NCI-H748 (cell line): Measurements from ENCODE around the gene MMP13.
"Not testable (repeated sequence)": the region's sequence is repeated elsewhere in the genome, so short reads cannot be mapped to it uniquely, and the experiment has no call there.

Source experiments
- DNase-seq: peaks from one replicate; lab custom pipeline; 2025; ENCODE audit not compliant: unreplicated experiment; lab: John Stamatoyannopoulos, UW

The MMP13 gene

DNA sequence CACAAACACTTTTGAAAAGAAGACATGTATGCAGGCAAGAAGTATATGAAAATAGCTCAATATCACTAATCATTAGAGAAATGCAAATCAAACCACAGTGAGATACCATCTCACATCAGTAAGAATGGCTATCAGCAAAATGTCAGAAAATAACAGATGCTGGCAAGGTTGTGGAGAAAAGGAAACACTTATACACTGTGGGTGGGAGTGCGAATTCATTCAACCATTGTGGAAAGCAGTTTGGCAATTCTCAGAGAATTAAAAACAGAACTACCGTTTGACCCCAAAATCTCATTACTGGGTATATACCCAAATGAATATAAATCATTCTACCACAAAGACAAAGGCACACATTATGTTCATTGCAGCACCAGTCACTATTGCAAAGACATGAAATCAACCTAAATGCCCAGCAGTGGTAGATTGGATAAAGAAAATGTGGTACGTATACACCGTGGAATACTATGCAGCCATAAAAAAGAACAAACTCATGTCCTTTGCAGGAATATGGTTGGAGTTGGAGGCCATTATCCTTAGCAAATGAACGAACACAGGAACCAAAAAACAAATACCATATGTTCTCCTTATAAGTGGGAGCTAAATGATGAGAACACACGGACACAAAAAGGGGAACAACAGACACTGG is 18.5 kb downstream of the MMP13 start:
- DNase-seq = no peak

DNA sequence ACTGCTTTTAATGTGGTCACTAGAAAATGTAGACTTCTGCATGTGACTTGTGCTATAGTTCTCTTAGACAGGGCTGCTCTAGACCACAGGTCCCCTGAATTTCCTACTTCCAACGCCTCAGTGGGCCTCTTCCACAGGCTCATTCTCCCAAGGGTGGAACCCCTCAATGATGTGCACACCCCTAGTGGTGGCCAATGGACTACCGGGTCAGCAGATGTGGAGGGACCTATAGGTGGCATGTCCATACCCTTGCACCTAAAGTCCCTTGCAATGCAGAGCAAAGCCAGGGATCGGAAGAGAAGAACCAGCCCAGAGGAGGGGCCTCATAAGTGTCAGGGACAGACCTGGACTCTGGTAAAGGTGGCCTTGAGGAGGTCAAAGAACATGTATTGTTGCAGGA is 20.0 kb downstream of the MMP13 start:
- DNase-seq = no peak

DNA sequence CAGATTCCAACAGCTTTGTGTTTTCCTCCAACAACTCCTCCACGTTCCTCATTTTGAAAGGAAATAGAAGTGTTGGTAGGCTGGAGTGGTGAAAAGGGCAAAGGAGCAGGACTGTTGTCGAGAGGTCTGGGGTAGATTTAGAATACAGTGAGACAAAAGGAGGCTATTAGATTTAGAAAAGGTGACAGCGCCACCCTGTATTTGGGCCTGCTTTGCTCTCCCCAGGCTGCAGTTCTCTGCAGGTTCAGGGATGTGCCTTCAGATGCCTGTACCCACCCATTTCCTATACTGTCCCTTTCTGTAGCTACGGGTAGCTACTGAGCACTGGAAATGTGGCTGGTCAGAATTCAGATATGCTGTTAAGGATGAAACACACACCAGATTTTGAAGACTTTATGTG is 20.8 kb downstream of the MMP13 start:
- DNase-seq = no peak

DNA sequence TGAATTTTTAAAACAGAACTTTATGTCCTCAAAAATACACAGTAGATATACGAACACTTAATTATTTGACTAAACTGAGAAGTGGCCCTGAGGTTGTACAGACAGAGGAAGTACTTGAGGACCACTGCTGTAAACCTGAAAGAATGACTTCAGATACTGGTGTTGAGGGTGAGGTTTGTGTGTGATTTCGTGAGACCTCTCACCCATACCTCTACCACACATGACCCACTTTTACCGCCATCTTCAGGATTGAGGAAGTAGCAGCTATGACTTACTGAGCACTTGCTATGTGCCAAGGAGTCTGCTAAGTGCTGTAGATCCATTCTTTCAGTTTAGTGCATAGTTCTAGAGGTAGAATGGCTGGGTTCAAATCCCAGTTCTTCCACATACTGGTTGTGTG is 21.9 kb downstream of the MMP13 start:
- DNase-seq = no peak

DNA sequence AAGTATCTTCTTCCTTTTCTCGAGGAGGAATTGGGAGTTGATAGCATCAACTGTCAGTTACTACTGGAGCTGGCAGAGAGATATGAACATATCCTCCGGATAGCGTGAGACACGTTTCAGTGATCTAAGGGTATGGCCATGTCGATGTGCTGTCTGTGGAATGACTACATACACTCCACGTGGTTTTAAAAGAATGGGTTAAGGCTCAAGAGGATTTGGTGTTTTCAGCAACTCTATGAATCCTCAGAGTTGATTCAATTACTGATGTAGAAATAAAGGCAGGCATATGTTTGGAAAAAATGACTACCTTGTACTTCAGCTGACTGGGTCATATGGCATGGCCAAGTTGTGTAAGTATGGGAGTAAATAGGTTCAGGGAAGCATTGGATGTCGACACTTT is 22.9 kb downstream of the MMP13 start:
- no peak for DNase-seq

DNA sequence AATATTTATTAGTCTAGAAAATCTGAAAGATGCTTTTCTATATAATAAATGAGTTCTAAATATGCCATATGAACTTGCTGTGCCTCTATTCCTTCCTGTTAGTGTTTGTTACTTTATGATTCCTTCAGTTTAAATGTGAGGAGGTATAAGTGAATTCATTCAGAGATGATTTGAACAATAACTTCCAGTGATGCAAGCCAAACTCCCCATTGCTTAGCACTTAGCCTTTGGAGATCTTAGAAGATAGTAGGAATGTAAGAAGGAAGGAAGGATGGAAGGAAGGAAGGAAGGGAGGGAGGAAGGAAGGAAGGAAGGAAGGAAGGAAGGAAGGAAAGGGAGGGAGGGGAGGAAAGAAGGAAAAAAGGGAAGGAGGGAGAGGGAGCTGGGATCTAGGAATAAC is 25.1 kb downstream of the MMP13 start:
- DNase-seq = no peak

DNA sequence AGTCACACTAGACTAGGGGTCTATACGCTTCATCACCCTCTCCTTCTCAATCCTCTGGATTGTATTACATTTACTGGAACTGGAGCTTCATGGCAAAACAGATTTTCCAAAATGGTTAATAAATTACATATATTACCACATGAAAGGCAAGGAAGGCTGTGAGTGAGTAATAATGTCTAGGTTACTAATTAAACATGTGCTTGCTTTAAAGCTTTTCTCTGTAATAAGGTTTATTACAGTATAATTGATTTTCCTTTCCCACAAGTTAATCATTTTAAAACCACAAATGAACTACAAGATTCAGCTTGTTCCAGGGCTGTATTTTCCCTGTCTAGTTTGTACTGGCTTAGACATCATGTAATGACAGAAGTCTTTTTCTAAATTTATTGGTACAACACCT is 25.6 kb downstream of the MMP13 start:
- no peak for DNase-seq

DNA sequence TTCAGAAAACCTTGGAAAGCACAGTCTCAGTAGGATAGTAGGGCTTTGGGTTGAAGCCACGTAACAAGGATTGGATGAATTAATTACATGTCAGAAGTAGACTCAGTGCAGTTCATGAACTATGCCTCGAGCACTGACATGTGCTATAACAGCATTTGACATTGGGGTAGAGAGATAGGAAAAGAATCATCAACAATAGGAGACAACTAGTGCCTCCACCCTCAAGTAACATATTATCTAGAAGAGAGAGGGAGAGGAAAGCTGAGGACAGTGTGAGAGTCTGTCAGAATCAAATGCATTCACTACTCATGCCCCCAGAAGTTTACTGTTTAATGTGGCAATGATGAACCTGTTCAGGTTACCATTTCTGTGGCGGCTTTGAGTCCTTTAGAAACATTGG is 26.4 kb downstream of the MMP13 start:
- no peak for DNase-seq

DNA sequence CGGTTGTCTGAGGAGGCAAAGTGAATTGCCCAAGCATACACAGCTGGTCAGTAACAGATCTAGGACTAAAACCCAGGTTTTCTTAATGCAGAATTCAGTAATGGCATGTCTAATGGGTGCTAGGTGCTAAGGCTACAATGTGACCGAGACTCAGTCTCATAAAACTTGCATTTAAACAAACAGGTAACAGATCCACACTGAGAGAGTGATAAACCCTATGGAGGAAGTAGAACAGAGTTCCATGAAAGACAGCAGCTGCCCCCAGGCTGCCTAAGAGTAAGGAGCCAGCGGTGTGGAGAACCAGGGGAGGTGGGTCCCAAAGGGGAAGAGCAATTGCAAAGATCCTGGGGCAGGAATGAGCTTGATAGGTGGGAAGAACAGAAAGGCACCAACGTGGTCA is 27.3 kb downstream of the MMP13 start:
- DNase-seq = no peak

DNA sequence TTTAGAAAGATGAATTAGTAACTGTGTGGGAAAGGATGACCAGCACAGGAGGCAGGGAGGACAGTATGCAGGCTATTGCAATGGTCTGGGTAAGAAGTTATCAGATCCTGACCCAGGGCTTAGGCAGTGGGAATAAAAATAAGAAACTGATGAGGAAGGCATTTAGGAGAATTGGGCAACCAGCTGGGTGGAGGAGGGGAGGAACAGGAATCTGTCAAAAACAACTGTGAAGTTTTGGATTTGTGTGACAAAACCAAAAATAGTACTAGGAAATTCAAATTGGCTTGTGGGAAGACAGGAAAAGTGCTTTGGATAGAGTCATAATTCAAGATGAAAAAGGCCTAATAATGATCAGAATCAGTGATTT is 27.9 kb downstream of the MMP13 start:
- DNase-seq = no peak

DNA sequence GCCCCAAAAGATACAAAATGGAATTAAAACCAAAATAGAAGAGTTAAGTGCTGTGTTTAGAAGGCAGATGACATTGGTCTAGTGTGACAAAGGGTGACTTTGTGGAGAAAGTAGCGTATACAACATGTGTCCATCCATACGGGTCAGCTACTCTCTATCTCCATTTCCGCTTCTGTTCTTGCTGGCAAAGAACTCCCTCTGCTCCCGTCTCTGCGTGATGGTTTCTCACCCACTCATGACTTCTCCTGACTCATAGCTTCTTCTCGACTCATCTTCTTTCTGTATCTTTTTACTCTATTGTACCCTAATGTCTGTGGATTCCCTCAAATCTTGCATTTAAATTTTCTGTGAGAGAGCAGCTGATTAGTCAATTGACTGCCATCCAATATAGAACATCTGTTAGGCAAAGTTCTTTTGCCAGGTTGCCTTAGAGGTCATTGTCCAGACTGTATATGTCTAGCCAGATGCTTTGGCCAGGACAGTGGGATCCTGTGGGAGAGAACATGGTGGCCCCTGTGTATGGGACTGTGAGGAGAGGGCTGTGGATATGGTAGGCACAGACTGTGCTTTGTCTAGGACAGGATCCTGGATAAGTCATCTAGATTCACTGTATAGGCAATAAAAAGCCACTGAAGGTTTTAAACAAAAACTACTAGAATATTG is 28.4 kb downstream of the MMP13 start:
- DNase-seq = no peak

DNA sequence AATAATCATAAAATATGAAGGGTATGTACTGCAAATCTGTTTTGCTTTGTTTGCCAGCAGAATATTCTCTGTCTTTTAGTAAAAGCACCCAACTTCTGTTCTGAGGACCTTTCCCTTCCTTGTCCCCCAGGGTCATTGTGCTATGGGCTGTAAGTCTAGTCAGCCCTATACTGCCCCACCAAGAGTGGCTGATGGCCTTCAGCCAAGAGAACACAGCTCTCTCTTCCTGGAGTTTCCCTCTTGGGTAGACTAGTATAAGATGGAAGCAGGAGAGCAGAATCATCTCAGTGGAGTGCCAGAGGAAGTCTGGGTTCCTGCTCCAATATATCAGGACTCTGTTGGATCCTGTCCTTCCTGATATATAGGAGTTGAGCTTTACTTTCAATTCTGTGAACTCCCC is 29.0 kb downstream of the MMP13 start:
- DNase-seq = no peak

DNA sequence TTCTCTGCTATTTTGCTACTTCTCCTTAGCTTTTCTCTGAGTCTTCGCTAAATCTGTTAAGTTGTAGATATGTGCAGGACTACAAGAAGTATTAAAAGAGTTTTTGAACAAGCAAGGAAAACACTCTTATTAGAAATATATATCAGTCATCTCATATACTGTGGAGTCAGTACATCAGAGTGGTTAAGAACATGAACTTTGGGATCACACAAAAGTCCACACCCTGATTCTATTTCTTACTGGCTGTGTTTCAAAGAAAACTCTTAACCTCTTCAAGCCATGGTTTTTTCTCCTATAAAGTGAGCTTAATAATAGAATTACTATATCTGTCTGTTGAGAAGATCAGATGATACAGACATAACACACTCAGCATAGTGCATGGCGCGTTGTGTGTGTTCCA is 29.5 kb downstream of the MMP13 start:
- DNase-seq = no peak

DNA sequence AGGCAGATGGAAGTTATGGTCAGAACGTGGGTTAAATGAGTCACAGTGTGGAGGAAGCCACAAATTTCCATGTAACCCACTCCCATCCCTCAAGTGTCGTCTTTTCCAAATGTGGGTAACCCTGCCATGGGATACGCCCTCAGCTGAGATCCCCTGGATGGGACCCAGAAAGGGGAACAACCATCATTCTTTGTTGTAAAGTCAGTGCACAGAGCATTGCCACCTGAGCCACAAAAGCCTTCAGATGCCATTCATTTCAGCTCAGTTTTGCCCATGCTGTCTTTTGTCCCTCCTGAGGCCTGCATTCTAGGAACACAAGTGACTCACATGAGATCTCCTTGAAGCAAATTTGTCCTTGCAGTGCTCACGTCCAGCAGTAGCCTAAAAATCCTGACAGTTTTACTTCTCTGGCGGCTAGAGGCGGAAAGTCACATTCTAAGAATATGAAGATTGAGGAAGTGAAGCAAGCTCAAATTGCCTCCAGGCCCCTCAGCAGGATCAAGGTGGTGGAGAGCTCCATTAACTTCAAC is 30.6 kb downstream of the MMP13 start:
- no peak for DNase-seq

DNA sequence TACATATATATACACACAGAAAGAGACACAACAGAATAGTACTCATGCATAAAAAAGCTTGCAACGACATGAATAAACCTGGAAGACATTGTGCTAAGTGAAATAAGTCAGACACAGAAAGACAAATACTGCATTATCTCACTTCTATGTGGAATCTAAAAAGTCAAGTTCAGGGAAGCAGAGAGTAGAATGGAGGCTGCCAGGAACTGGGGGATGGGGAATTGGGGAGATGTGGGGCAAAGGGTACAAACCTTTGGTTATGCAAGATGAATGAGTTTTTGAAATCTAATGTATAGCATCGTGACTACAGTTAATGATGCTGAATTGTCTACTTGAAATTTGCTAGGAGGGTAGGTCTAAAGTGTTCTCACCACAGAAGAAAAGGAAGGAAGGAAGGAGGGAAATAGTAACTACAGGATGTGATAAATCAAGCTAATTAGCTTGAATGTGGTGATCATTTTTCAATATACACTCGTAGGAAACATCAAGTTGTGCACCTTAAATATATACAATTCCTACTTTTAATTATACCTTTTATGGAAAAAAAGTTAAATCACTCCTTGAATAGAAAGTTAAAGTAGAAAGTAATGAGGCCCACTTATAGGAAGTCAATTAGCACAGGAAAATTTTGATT is 33.8 kb downstream of the MMP13 start:
- DNase-seq = no peak

DNA sequence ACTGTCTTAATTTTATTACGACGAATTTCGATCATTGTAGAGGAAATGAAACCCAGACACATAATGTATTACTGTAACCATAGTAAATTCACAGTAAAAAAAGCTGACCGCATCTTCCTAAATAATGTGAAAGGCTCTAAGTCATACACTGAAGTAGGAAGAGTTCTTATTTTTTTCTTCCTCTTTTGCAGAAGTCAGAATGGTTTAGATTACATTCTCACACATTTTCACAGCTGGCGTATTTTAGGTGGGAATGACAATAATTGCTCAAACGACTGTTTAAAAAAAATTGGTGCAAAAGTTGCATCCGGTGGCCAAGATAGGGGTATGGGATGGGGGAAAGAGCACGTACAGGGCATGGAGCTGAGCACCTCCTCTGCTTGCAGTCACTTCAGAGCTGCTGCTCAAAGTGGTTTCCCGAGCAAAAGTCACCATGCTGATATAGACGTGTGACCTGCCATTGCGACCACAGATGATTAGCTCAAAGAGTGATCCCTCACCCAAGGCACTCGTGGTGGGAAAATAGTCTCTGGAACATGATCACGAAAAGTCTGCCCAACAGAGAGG is 35.3 kb downstream of the MMP13 start:
- no peak for DNase-seq

DNA sequence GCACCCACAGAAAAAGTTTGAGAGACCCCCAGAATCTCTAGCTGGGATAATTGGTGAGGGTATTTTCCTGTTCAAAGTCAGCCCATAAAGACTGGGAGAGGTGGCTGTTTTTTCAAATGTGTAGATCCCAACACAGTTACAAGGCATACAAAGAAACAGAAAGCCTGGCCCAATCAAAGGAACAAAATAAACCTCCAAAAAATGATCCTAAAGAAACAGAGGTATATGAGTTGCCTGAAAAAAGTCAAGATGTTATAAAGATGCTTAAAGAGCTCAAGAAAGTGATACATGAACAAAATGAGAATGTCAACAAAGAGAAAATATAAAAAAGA is 40.5 kb downstream of the MMP13 start:
- DNase-seq = no peak

DNA sequence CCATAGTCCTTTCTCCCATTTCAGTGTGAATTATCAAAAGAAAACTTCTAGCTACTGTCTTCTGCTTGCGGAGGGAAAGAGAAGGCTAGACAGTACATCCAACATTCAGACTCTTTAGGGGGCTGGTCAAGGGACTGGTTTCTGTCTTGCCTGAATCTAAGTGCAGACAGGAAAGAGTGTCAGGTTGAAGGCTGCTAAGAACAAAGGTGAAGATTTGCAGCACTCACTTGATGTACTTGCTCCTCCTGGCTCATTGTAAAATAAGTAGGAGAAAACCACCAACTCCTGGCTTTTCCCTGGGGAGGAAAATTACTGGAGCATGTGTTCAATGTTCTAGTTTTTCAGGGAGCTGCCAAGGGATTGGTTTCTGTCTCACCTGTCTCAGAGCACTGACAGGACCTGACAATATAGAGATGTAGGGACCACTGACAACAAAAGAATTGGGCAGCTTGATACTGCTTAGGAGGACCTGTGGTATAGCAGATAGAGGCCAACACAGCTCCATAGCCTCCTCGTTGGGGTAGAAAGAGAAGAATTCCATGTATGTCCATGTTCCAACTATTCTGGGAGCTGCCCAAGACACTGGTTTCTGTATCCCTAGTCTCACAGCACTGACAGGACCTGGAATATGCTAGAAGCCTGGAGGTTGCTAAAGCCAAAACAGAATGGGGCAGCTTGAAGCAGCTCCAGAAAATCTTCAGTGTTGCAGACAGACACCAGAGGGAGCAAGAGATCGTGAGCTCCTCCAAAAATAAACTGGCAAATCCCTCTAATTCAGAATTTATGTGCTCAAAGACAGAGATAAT is 41.1 kb downstream of the MMP13 start:
- peak; percentile 11 for DNase-seq

DNA sequence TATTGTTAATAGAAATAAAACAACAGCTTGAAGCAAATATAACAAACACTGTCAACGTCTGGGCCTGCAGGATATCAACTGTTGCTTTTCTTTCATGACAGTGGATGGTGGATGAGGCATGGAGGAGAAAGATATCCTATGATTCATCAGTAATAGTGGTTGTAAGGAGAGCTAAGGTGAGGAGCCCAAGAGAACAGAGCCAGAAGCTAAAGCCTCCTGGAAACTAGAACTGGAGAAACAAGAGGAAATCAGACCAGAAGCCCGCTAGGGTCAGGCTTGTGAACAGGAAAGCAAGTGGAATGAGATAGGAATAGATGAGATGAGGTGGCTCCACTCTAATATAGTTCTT is 43.1 kb downstream of the MMP13 start:
- no peak for DNase-seq

DNA sequence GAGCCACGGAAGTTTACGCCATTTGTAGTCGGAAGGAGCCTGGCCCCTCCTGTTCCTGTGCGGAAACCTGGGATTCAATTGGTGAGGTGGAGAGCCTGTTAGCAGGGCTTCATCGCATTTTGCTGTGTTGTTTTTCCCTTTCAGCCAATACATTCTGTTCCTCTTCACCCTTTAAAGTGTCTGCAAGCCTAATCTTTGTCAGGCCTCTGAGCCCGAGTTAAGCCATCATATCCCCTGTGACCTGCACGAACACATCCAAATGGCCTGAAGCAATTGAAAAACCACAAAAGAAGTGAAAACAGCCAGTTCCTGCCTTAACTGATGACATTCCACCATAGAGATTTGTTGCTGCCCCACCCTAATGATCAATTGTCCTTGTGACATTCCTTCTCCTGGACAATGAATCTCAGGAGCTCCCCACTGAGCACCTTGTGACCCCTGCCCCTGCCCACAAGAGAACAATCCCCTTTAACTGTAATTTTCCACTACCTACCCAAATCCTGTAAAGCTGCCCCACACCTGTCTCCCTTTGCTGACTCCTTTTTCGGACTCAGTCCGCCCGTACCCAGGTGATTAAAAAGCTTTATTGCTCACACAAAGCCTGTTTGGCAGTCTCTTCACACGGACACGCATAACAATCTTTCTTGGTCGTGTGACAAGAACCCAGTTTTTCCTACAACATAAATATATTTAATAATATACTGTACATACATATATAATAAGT is 43.6 kb downstream of the MMP13 start:
- no peak for DNase-seq

DNA sequence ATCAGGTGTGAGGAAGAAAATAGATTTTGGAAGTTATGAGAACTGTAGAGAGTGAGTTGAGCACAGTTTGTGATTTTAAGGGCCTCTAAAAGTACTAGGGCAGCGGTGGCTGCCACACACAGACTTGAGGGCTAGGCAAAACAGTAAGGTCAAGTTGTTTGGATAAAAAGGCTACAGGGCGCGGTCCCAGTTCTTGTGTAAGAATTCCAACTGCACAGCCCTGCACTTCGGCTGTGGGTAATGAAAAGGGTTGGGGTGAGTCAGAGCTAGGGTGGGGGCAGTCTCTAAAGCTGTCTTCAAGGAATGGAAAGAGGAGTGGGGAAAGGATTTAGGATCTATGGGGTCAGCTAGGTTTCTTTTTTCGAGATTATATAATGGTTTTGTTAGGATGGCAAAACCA is 49.7 kb downstream of the MMP13 start:
- DNase-seq = not testable (repeated sequence)
